Activated naive CD4-positive, alpha-beta T cell treated with Interleukin-2 at 50 U/mL for 16 hours (primary cell): ENCODE measurements around the gene MBOAT7.

Source experiments
- DNase-seq: peaks from one replicate; pipeline ENCODE4 v3.0.0-alpha.2; 2020

The MBOAT7 gene

DNA sequence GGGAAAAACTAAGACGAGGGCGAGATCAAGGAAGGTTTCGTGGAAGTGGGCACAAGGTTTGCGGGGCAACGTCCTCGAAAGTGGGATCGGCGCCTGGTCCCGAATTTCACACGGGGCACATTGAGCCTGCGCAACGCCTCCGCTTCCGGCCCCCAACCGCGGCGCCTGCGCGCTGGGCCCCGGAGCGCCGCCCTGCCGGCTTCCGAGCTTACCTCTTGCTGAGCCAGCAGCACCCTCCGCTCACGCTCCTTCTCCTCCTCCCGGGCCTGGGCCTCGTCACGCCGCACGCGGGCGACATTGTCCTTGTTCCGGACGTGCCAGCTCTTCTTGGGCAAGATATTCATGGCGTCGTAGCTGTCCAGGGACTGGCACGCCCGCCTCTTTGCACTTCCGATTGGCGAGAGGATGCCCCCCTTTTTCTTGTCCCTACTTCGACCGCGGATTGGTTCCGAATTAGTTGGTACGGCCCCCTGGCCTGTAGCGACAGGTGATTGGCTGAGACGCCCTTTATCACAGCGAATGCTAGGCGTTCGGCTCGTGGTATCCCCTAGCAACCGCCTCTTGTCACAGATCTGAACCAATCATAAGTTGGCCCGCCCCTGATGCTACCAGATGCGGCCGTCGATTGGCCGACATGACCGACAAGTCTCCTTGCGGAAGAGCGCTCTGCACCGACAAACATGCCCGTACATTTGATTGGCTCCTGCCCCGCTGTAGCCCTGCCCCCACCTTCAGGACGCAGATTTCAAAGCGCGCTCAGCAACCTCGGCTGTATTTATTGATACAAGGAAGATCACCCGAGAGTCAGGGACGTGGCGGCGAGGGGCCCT, 29.8 kb downstream of the MBOAT7 start, which contains the start of gene LENG1:
Gene LENG1, minus strand, starts transcription at position 370 of the 830 bp plus-strand sequence. Its CDS starts 26 bp downstream, at position 344.
- peak; percentile 99 for DNase-seq

DNA sequence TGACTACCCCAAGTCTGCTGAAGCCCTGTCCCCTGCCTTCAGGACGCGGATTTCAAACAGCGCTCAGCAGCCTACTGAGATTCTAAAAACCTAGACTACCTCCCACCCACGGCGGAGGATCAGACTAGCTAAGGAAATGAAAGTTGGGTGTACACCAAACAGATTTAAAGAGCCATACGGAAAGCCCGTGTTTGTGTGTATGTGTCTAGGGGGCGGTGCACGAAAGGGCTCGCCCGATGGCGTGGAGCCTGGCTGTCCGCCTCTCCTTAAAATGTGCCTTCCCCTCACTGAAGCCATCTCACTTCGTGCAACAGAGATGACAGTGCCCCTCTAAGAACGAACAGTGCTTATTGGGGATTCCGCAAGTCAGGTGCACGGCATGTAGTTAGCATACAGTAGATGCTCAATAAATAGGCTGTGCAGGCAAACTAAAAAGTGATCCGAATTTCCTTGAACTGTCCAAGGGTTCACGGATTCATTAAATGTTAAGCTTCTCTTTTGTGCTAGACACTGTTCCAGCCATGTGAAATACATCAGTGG, 30.5 kb downstream of the MBOAT7 start:
- DNase-seq, result peak; percentile 52

DNA sequence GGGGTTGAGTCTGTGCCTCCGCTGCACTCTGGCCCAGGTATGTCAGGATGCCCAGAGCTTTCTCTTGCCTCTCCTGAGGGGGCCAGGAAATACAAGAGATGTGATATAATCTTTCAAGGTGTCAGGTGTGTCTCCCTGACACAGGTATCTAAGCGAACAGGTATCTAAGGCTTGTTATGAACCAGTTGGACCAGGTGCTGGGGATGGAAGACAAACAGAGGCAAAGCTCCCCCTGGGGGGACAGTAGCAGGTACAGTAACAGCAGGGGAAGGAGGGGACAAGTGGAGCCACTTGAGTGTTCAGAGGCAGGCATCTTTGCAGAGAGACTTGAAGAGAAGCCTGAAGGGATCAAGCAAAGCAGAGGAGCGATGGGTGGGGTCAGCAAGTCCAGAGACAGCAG, 32.4 kb downstream of the MBOAT7 start:
- no peak for DNase-seq

DNA sequence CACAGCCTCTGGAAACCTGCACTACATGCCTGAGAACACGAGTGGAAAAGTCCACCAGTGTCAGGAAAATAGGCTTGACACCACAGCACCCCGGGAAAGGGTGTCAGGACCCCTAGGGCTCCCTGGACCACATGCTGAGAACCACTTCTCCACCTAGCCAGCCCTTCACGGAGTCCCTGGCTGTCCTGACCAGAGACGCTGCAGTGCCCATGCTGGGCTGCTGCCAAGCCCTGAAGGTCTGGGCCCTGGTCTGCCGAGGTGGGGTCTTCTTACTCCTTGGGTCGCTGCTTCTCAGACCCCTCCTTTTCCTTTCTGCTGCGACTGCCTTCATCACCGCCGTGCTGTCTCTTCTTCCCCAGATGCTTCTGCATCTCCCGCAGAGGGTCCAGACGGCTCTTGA, 32.9 kb downstream of the MBOAT7 start:
- DNase-seq, result no peak

DNA sequence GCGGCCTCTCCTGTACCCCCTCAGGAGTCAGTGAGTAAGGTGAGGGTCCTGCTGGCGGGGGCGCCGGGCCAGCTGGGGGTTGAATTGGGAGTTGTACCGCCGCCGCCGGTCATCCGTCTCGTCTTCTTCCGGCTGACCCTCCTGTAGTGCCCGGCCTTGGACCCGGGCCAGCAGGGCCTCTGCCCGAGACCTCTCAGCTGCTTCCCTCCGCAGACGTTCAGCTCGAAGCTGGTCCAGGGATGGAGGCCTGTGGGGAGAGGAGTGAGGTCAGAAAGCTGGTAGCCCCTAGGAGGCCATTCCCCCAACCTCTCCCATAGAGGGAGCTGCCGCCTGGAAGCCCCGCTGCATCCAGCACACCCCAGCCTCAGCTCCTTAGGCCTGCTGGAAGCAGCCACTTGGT, 33.7 kb downstream of the MBOAT7 start:
- no peak for DNase-seq

DNA sequence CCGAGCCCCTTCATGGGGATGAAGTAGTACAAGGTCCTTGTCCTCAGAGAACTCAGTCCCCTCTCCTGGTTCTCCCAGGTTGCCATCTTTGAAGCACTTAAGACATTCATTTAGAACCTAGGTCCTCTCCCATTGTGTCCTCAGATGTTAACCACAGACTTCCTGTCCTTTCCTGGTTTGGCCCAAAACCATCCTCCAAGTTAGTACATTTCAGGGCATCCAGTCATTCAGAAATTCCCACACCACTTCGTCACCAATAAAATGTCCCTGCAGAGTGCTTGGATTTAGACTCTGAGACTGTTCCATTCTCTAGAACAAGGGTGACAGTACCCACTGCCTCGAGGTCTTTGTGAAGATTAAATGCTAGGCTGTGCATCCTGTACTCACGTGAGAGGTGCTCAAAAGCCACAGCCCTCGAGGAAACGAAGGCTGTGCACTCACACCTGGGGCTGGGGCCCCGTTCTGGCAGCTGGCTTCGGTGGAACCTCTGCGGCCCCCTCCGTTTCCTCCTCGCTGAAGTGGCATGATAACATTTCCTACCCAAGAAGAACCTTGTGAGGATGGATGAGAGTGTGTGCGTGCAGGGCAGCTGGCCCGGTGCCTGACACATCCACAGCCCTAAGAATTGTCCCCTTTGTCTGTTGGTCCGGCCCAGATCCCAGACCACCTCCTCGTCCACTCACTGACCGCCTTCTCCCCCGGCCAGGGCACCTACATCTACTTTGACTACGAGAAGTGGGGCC, 34.6 kb downstream of the MBOAT7 start:
- DNase-seq, result no peak

DNA sequence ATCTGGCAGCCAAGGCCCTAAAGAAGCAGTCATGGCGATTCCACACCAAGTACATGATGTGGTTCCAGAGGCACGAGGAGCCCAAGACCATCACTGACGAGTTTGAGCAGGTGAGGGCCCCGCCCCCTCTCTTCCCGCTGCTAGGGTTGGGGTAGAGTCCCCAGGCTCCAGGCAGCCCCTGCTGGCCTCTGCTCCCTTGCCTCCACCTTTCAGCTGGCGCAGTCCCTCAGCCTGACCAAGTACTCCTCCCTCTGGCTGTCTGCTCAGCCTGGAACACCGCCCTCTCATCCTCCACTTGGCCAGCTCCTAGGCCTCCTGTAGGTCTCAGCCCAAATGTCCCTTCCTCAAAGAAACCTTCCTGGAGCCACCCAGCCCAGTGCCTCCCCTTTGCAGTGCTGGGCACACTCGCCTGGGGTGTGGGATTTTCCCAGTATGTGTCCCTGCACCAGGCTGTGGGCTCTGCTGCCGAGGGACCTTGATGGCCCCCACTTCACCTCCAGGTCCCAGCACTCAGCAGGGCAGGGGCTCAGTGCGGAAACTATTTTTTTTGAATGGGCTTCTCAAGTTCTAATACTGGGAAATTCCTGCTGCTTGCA, 35.6 kb downstream of the MBOAT7 start:
- DNase-seq, result no peak

DNA sequence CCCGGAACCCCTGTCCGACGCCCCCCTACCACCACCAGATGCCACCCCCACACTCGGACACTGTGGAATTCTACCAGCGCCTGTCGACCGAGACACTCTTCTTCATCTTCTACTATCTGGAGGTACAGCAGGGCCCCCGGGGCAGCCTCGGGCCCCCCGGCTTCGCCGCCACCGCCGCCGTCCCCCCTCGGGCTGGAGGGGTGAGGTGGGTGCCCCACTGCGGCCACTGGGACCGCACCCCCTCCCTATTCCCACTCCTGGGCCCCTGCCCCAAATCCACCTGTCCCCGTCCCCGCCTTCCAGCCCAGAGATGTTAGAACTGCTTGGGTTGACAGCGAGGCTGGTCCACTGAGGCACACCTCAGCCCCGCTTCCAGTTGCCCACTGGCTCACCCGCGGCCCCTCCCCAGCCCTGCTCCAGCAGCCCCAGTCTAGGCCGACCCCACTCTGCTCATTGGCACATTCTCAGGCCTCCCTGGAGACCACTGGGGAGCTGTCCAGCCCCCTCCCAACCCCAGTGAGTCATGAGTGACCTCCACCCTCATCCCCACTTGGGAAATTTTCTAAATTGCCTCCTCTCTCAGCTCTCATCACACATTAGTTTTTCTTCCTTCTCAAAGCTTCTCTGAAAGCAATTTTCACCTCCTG, 36.4 kb downstream of the MBOAT7 start:
- DNase-seq, result no peak

DNA sequence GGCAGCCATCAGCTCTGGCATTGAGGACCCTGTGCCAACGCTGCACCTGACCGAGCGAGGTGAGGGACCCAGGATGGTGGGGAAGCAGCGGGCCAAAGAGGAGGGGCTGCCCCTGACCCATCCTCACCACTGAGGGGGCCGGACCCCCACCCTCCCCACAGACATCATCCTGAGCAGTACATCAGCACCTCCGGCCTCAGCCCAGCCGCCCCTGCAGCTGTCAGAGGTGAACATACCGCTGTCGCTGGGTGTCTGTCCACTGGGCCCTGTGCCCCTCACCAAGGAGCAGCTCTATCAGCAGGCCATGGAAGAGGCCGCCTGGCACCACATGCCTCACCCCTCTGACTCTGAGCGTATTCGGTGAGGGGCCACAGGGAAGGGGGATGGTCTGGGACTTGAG, 37.1 kb downstream of the MBOAT7 start:
- no peak for DNase-seq

DNA sequence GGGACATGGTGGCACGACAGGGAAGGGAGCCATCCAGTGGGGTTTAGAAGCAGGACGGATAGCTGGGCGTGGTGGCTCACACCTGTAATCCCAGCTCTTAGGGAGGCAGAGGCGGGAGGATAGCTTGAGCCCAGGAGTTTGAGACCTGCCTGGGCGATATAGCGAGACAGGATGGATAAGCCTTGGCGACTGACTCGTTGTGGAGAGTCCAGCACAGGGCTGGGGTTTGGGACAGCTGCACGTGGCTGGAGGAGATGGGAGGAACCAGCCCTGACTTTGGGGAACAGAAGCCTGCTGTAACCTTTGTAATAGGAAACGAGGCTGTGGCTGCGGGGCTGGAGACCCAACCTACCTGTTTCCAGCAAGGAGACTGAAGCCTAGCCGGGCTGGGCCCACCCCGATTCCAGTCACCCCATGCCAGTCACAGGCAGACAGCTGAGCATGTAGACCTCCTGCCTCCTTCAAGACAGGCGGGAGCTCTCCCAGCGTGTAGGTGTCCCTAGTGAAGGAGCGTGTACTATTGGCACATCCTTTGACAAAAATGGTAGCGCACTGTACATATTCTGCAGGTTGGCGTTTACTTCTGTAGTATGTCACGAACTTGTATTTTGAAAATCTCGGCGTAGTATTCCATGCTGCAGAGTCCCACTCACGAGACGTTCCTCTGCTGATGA, 37.9 kb downstream of the MBOAT7 start:
- DNase-seq, result no peak

DNA sequence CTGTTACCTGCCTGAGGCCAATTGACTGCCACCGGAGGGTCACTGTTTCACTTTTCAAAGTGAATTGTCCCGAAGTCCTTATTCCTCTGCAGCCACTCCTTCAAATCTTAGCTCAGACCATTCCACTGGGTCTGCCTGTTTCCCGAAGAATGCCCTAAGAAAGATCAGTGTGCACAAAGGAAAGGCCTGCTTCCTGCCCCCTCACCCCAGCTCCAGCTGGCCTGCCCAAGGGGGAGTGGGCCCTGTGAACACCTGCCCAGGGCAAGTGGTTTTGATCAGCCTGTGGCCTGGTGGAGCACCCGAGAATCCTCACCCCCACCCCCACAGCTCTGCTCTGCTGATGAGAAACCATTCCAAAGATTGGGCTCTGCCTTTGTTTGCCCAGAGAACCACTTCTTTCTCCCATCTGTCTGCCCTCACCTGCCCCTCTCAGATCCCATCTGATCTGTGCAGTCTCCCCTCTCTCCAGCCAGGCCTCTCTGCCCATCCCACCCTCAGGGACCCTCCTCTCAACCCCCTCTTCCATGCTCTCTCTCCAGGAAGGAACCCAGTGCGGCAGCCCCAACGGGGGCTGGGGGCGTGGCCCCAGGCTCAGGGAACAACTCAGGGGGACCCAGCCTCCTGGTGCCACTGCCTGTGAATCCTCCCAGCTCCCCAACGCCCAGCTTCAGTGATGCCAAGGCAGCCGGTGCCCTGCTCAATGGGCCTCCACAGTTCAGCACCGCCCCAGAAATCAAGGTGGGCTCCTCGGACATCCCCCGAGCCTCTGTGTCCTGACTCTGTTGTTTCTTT, 40.2 kb downstream of the MBOAT7 start:
- no peak for DNase-seq

DNA sequence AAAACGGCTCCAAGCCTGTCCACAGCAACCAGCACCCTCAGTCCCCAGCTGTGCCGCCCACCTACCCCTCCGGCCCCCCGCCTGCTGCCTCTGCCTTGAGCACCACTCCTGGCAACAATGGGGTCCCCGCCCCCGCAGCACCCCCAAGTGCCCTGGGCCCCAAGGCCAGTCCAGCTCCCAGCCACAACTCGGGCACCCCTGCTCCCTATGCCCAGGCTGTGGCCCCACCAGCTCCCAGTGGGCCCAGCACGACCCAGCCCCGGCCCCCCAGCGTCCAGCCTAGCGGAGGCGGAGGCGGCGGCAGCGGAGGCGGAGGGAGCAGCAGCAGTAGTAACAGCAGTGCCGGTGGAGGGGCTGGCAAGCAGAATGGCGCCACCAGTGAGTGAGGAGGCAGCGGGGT, 41.2 kb downstream of the MBOAT7 start:
- DNase-seq, result no peak

DNA sequence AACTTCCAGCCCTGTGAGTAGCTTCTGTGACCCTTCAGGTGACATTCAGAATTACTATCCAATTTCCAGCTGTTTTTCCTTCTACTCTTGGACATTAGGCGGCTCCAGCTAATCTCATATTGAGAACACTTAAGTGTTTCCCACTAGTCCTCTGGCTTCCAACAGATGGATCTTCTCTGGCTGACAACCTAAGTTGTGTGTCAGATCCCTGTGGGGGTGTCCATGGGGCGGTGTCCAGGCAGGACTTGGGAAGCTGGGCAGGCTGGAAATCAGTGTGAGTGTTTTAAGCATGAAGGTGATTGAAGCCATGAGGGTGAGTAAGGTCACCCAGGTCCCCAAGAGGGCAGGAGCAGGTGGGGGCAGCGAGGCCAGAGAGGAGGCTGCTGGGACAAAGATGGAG, 41.7 kb downstream of the MBOAT7 start:
- no peak for DNase-seq

DNA sequence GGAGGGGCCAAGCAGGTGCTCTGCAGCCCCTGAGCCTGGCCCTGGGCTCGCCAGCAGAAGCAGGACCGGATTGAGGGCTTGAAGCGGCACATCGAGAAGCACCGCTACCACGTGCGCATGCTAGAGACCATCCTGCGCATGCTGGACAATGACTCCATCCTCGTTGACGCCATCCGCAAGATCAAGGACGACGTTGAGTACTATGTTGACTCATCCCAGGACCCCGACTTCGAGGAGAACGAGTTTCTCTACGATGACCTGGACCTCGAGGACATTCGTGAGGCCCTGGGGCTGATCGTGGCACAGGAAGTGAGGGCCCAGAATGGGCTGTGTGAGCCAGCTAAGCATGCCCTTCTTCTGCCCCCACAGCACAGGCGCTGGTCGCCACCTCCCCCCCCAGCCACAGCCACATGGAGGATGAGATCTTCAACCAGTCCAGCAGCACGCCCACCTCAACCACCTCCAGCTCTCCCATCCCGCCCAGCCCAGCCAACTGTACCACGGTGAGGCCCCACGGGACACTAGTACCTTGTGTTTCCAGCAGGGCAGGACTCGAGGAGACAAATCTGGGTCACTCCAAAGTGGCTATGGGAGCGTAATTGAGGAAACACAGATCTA, 43.7 kb downstream of the MBOAT7 start:
- no peak for DNase-seq

DNA sequence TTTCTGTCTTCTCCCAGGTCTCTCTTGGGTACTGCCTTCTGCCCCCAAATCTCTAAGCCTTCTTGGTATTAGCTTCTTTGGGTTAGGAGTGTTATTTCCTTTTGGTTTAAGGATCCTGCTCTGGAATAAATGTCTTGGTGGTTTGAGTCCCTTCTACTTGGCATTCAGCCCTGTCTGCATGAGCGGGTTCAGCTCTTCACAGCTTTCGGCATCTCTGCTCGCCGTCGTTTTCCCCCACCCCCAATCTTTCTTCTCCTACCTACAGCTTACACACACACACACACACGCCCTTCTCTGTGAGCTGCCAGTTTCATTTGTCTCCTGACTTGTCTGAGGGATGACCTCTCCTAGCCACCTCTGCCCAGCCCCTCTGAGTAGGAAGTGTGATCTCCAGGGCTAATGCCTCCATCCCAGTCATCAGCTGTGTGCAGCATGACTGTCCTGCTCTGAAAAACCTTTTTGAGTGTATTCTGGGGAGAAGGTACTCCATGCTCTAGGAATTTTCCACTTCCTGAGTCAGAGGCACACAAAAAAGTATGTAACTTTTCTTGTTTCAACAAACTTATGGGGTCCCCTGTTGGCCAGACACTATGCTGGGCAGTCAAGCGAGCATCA, 47.1 kb downstream of the MBOAT7 start:
- no peak for DNase-seq

DNA sequence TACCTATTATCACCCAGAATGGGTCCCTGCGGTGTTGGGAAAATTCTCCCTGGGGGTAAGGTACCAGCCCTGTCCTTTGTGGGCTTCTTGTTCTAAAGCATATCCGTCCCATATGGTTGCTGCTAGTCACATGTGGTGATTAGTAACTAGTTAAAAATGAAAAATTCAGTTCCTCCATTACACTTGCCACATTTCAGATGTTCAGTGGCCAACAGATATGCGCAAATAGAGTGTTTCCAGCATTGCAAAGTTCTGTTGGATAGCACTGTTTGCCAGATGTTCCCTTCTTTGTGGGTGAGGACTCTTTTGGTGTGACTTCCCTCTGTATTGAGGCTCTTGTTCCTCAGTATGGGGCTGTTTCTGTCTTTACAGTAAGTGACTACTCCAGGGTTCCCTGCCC, 48.0 kb downstream of the MBOAT7 start:
- DNase-seq, result no peak

DNA sequence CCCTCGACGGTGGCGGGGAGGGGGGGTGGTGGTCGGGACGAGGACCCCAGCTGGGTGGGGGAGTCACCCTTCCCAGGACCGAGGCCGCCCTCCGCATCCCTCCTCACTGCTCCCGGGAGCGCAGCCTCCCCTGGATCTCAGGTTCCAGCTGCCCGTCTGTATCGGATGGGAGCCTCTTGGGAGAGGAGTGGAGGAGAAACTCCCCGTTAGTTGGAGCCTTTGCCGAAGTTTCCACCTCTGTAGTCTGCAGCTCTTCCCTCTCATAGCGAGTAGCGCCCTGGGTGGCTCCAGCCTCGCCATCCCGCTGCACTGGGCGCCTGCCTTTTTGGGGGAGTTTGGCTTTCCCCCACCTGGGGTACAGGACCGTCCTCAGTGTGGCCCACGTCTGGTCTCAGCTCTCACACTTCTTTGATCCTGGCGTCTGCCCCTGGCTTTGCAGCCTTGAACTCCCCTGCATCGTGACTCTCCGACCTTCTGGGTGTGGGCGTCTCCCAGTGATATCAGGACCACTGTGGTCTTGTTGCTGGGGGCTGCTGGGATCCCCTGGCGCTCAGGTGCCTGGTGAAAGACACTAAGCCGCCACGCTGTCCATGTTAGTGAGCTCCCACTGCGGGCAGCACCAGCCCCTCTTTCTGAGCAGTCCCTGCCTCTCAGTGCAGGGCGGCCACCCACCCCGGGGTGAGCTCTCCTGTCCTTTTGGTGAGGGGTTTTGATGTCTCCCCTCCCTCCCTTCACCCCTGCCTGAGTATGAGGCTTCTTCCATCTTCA, 50.7 kb downstream of the MBOAT7 start:
- DNase-seq, result peak; percentile 57

DNA sequence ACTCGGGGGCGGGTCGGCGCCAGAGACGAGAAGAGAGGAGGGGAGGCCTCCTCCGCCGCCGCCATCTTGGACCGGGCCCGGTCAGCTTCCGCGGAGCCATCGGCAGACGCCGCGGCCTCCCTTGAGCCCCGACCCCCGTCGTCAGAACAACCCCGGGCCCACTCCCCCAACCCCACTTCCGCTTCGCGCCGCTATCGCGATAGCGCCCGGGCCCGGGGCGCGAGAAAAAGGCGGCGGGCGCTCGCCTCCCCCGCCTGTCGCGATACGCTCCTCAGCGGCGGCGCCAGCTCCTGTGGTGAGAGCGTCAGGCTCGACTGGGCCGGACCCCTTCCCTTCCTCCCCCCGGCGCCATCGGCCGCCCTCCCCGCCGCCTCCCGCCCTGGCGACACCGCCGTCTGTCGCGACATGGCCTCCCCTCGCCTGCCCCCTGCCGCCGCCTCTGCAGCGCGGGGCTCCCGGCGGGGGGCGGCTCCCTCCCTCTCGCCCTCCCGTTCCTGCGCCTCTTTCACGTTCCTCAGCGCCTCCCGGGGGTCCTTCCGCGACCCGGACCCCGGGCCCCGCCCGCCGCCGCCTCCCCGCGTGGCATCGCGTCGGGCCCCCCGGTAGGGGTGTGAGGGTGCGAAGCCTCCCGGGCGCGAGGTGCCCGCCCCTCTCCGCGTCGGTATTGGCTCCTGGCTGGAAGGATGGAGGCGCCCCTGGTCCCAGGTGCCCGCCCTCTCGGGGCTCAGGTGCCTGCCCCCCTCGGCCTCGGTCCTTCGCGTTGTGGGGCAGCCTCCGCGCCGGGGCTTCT, 51.5 kb downstream of the MBOAT7 start, which contains the start of gene CNOT3:
Gene CNOT3, plus strand, starts transcription at position 64 of the 790 bp plus-strand sequence. CDS start 5,217 bp downstream, outside the sequence.
- DNase-seq, result peak; percentile 39
